ENCODE measurements around the gene ARHGEF11.

DNA sequence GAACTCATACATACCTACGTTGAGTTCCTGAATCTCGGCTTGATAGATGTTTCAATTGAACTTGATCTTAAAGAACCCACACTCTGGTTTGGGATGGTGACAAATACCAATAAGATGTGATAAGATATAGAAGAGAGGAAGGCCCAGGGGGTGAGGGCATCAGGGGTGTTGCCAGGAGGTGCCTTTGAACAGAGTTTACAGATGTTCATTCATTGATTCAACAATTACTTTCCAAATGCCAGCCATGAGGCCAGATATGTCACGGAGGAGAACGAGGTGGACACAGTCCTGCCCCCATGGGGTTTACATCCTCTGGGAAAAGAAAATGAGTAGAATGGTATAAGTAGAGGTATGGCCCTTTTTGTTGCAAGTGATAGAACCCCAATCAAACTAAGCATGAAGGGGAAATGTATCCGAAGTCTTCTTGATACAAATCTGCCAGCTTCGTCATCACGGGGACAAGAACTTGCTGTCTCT, 124.5 kb downstream of the ARHGEF11 start:
- TF ChIP-seq, protein P1, sequence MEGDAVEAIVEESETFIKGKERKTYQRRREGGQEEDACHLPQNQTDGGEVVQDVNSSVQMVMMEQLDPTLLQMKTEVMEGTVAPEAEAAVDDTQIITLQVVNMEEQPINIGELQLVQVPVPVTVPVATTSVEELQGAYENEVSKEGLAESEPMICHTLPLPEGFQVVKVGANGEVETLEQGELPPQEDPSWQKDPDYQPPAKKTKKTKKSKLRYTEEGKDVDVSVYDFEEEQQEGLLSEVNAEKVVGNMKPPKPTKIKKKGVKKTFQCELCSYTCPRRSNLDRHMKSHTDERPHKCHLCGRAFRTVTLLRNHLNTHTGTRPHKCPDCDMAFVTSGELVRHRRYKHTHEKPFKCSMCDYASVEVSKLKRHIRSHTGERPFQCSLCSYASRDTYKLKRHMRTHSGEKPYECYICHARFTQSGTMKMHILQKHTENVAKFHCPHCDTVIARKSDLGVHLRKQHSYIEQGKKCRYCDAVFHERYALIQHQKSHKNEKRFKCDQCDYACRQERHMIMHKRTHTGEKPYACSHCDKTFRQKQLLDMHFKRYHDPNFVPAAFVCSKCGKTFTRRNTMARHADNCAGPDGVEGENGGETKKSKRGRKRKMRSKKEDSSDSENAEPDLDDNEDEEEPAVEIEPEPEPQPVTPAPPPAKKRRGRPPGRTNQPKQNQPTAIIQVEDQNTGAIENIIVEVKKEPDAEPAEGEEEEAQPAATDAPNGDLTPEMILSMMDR (conservative IDR thresholded peaks at IDR 0.05; ENCODE audit: low read depth, low read length), result no peak
- TF ChIP-seq EZH2 (IDR thresholded peaks at IDR 0.05; ENCODE audit: borderline replicate concordance, low read depth, low read length, poor library complexity, severe bottlenecking), result peak; percentile 20
